WTC11 (cell line): ENCODE results near the gene SH3BGR. TPM values are rescaled to one million over a fixed set of nuclear protein-coding genes. Genes with fewer than 3 reads are reported as not detected.

ENCODE experiments used
- ATAC-seq: fragments of 200-7000 bp; cut with Tn5 transposase; 2 replicates; pipeline ENCODE4 v1.10.0; 2021; ENCODE audit warnings: mild to moderate bottlenecking, moderate library complexity
- CTCF ChIA-PET: fragments of 300-600 bp; sonication (Branson Sonifier 250); formaldehyde crosslinking; loops from one replicate; lab custom pipeline; 2021; ENCODE audit warnings: antibody characterized with exemption; lab: Charles Lee
- POLR2A ChIA-PET: fragments of 350-600 bp; sonication (Branson Sonifier 250); formaldehyde crosslinking; loops from one replicate; lab custom pipeline; 2021; ENCODE audit warnings: antibody characterized with exemption; lab: Charles Lee
- DNase-seq: peaks from one replicate; pipeline ENCODE4 v3.0.0; 2021; ENCODE audit warnings: low spot score
- H3K27ac Mint-ChIP-seq: 2 replicates; pipeline ENCODE4 v1.8.0; 2021; ENCODE audit warnings: mixed read lengths
- H3K27me3 Mint-ChIP-seq: 2 replicates; pipeline ENCODE4 v1.8.0; 2021; ENCODE audit warnings: low read depth, mild to moderate bottlenecking, moderate library complexity, mixed read lengths
- H3K36me3 Mint-ChIP-seq: 2 replicates; pipeline ENCODE4 v1.8.0; 2021; ENCODE audit warnings: mixed read lengths
- H3K4me1 Mint-ChIP-seq: 2 replicates; pipeline ENCODE4 v1.8.0; 2022; ENCODE audit warnings: mixed read lengths
- H3K4me3 Mint-ChIP-seq: 2 replicates; pipeline ENCODE4 v1.8.0; 2021; ENCODE audit warnings: mild to moderate bottlenecking, moderate library complexity, mixed read lengths
- H3K9me3 Mint-ChIP-seq: 2 replicates; pipeline ENCODE4 v1.8.0; 2021; ENCODE audit warnings: mixed read lengths
- AR ChIP-seq: fragments of 250-450 bp; sonication (Bioruptor Pico); IDR thresholded peaks from 2 replicates; pipeline ENCODE4 v1.9.0; 2021; ENCODE audit warnings: mild to moderate bottlenecking
- CDX4 ChIP-seq: fragments of 250-450 bp; sonication (Bioruptor Pico); IDR thresholded peaks from 2 replicates; pipeline ENCODE4 v1.9.0; 2021; ENCODE audit warnings: moderate library complexity, mild to moderate bottlenecking, inconsistent platforms, borderline replicate concordance
- ELF4 ChIP-seq: sonication (generic); formaldehyde crosslinking; IDR thresholded peaks from 2 replicates; pipeline ENCODE4 v1.8.1; 2022; ENCODE audit warnings: low read depth, mild to moderate bottlenecking, moderate library complexity, missing genetic modification reagents
- EMX1 ChIP-seq: fragments of 250-450 bp; sonication (Bioruptor Pico); IDR thresholded peaks from 2 replicates; pipeline ENCODE4 v1.8.0; 2021; ENCODE audit warnings: mild to moderate bottlenecking
- FOXK1 ChIP-seq: sonication (generic); formaldehyde crosslinking; IDR thresholded peaks from 2 replicates; pipeline ENCODE4 v1.8.0; 2022; ENCODE audit warnings: mild to moderate bottlenecking, moderate library complexity, missing genetic modification reagents
- JUN ChIP-seq: sonication (generic); formaldehyde crosslinking; IDR thresholded peaks from 2 replicates; pipeline ENCODE4 v1.8.0; 2023; ENCODE audit warnings: mild to moderate bottlenecking, missing genetic modification reagents
- MYBL2 ChIP-seq: sonication (generic); formaldehyde crosslinking; IDR thresholded peaks from 2 replicates; pipeline ENCODE4 v1.8.1; 2023; ENCODE audit warnings: mild to moderate bottlenecking, moderate library complexity, missing genetic modification reagents
- NR2C2 ChIP-seq: sonication (generic); formaldehyde crosslinking; IDR thresholded peaks from 2 replicates; pipeline ENCODE4 v1.8.0; 2022; ENCODE audit warnings: mild to moderate bottlenecking, missing genetic modification reagents
- NR3C1 ChIP-seq: sonication (generic); formaldehyde crosslinking; conservative IDR thresholded peaks from 2 replicates; pipeline ENCODE4 v1.8.1; 2023; ENCODE audit warnings: low read depth, mild to moderate bottlenecking, missing genetic modification reagents
- OVOL2 ChIP-seq: fragments of 250-450 bp; sonication (Bioruptor Pico); IDR thresholded peaks from 2 replicates; pipeline ENCODE4 v1.9.0; 2021; ENCODE audit warnings: mild to moderate bottlenecking, borderline replicate concordance
- SMAD4 ChIP-seq: sonication (generic); formaldehyde crosslinking; IDR thresholded peaks from 2 replicates; pipeline ENCODE4 v1.8.0; 2022; ENCODE audit warnings: mild to moderate bottlenecking, missing genetic modification reagents
- STAT6 ChIP-seq: sonication (generic); formaldehyde crosslinking; conservative IDR thresholded peaks from 2 replicates; pipeline ENCODE4 v1.8.1; 2023; ENCODE audit warnings: mild to moderate bottlenecking, low read depth, missing genetic modification reagents, moderate library complexity
- ZBTB43 ChIP-seq: sonication (generic); formaldehyde crosslinking; IDR thresholded peaks from 2 replicates; pipeline ENCODE4 v1.8.1; 2023; ENCODE audit warnings: mild to moderate bottlenecking, missing genetic modification reagents
- ZNF281 ChIP-seq: sonication (generic); formaldehyde crosslinking; IDR thresholded peaks from 2 replicates; pipeline ENCODE4 v1.8.0; 2023; ENCODE audit warnings: mild to moderate bottlenecking, missing genetic modification reagents
- ZNF317 ChIP-seq: sonication (generic); formaldehyde crosslinking; IDR thresholded peaks from 2 replicates; pipeline ENCODE4 v1.8.1; 2023; ENCODE audit warnings: low read depth, mild to moderate bottlenecking, moderate library complexity, missing genetic modification reagents, borderline replicate concordance
- ZNF396 ChIP-seq: fragments of 250-450 bp; sonication (Bioruptor Pico); IDR thresholded peaks from 2 replicates; pipeline ENCODE4 v1.8.0; 2021; ENCODE audit warnings: mild to moderate bottlenecking, moderate library complexity, borderline replicate concordance
- ZNF416 ChIP-seq: fragments of 250-450 bp; sonication (Bioruptor Pico); IDR thresholded peaks from 2 replicates; pipeline ENCODE4 v1.9.0; 2021; ENCODE audit warnings: mild to moderate bottlenecking, inconsistent platforms
- ZNF423 ChIP-seq: fragments of 250-450 bp; sonication (Bioruptor Pico); IDR thresholded peaks from 2 replicates; pipeline ENCODE4 v2.1.2; 2022; ENCODE audit warnings: mild to moderate bottlenecking, moderate library complexity
- total RNA-seq: library from RNA; stranded (reverse); gene quantifications from 3 replicates; pipeline ENCODE4 v1.2.3, GENCODE V29; 2021

Gene SH3BGR
- total RNA-seq, 1 experiment from 2014 or later = 3.2 TPM

- CTCF ChIA-PET = no interaction called here
- H3K36me3 Mint-ChIP-seq = 0 out of 2 replicates have a peak, but pooled peaks cover 2% of the 10 kb centered on the region
- POLR2A ChIA-PET = no interaction called here
- TF ChIP-seq NR3C1 = no peak
- no peak for TF ChIP-seq EMX1 (CRISPR knock-in tag)
- TF ChIP-seq AR (CRISPR knock-in tag) = no peak
- no peak for TF ChIP-seq SMAD4 (CRISPR knock-in tag)
- TF ChIP-seq ZNF281 (CRISPR knock-in tag) = no peak
- DNase-seq (no peak), ATAC-seq (peak; percentile 36)
- H3K4me1 Mint-ChIP-seq = peaks cover 14% of the 10 kb centered on the region
- H3K27me3 Mint-ChIP-seq = no peaks in the 10 kb centered on the region
- H3K27ac Mint-ChIP-seq = no peak overlapping the region
- H3K9me3 Mint-ChIP-seq = peaks cover 8% of the 10 kb centered on the region
- H3K4me3 Mint-ChIP-seq = no peak overlapping the region
Observed at GRCh38 chr21:39422527-39423241, 29.1 kb upstream of the SH3BGR start.

- ATAC-seq (no peak), DNase-seq (no peak)
- no peak overlapping the region for H3K27ac Mint-ChIP-seq
- no peaks in the 10 kb centered on the region for H3K36me3 Mint-ChIP-seq
- H3K9me3 Mint-ChIP-seq = no peaks in the 10 kb centered on the region
- POLR2A ChIA-PET = no interaction called here
- CTCF ChIA-PET = interaction anchor here (3.1 kb wide), 1 partner anchor 11 kb away, joined by 19 read pairs; no protein-coding TSS in a partner anchor
- no peaks in the 10 kb centered on the region; the same call in 1 of the 2 replicates for H3K27me3 Mint-ChIP-seq
- peaks cover 17% of the 10 kb centered on the region for H3K4me1 Mint-ChIP-seq
- no peak for TF ChIP-seq ZNF317
- TF ChIP-seq CDX4 = no peak
- TF ChIP-seq OVOL2 (CRISPR knock-in tag) = no peak
- no peak for TF ChIP-seq ELF4 (CRISPR knock-in tag)
- no peak for TF ChIP-seq NR2C2 (CRISPR knock-in tag)
- no peak for TF ChIP-seq STAT6 (CRISPR knock-in tag)
- no peak for TF ChIP-seq ZNF423 (CRISPR knock-in tag)
- no peak for TF ChIP-seq ZNF416 (CRISPR knock-in tag)
- no peak for TF ChIP-seq ZBTB43
- TF ChIP-seq MYBL2 (CRISPR knock-in tag) = no peak
- TF ChIP-seq FOXK1 (CRISPR knock-in tag) = no peak
- TF ChIP-seq JUN (CRISPR knock-in tag) = no peak
- no peak for TF ChIP-seq ZNF396 (CRISPR knock-in tag)
- H3K4me3 Mint-ChIP-seq = no peak overlapping the region
Observed at GRCh38 chr21:39429445-39429844, 22.3 kb upstream of the SH3BGR start.
